ENCODE data around the gene EIF3J. TPM values are rescaled to one million over a fixed set of nuclear protein-coding genes. Genes with fewer than 3 reads are reported as not detected.
"Not testable (repeated sequence)": the region's sequence is repeated elsewhere in the genome, so short reads cannot be mapped to it uniquely, and the experiment has no call there.

EIF3J gene, protein sequence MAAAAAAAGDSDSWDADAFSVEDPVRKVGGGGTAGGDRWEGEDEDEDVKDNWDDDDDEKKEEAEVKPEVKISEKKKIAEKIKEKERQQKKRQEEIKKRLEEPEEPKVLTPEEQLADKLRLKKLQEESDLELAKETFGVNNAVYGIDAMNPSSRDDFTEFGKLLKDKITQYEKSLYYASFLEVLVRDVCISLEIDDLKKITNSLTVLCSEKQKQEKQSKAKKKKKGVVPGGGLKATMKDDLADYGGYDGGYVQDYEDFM
- total RNA-seq, result 63.6 TPM

GRCh38 chr15:44536962-44537734, at the start of gene EIF3J:
EIF3J (plus strand) TSS chr15:44537147; CDS start chr15:44537195, 48 bp downstream.
- DNase-seq (ENCODE audit: low spot score in 2 of 2) (peak; percentile 95), FAIRE-seq (no peak)

DNA sequence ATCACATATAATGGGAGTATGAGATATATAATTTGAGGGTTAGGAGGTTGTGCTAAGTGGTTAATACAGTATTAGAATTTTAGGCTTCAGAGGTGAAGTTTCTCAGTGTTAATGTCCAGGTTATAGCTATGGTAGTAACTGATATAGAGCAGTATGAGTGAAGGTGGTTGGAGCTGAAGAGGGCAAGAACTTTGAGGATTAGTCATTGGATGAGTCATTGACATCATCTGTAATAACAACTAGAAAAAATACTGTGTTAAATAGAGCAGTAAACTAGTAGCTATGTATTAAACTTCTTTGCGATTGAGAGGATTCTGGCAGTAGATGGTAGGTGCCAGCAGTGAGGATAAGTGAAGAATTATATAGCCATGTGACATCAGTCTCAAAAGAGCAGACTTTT, 47.5 kb upstream of the EIF3J start:
- no peak for DNase-seq (ENCODE audit: low spot score in 2 of 2)
- no peak for FAIRE-seq

GRCh38 chr15:44490622-44491021, 46.3 kb upstream of the EIF3J start:
- DNase-seq (ENCODE audit: low spot score in 2 of 2) (no peak), FAIRE-seq (no peak)

- no peak for FAIRE-seq
- DNase-seq (ENCODE audit: low spot score in 2 of 2), result no peak
These were observed 44.9 kb upstream of the EIF3J start for GRCh38 chr15:44492040-44492439.

DNA sequence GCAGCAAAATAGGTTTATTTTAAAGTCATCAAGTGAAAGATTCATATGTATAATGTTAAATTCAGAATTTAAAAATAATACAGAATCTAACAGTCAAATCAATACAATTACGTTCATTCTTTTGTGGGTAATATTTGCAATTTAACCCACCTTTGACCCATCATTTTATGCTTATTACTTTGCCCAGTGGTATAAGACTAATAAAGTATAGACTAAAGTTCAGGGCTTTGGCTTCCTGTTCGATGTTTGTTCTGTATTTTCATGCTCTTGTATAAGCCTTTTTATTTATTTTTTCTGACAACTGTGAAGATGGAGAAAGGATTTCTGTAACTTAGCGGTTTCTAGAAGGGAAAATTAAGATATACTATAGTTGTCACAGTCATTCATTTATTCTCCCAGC, 44.3 kb upstream of the EIF3J start:
- FAIRE-seq, result no peak
- no peak for DNase-seq (ENCODE audit: low spot score in 2 of 2)

- FAIRE-seq, result no peak
- DNase-seq (ENCODE audit: low spot score in 2 of 2), result no peak
These were observed 41.4 kb upstream of the EIF3J start for GRCh38 chr15:44495562-44495961.

- FAIRE-seq (no peak), DNase-seq (ENCODE audit: low spot score in 2 of 2) (no peak)
These were observed 36.4 kb upstream of the EIF3J start for GRCh38 chr15:44500555-44500954.

DNA sequence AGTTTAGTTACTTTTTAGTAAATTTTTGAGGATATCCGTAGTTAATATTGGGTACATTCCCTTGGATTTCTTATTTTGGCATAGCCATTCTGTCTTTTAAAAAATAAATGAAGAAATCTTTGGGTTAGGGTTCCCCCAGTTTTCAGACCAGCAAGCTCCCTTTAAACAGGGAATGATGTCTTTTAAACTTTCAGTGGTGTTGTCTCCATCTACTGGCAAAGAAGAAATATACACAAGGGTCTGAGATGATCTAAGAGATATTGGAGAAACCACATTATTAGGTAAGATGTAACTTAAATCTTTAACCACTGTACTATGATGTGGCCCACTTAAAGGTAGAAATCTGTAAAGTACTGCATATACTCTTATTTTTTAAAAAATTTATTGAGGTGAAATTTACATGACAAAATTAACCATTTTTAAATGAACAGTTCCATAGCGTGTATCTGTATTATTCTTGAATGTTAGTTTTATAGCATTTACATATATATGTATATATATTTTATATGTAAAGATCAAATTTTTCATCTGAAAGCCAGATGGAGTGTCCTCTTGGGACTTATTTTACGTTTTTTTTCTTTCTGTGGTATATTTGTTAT, 35.1 kb upstream of the EIF3J start:
- FAIRE-seq (peak; percentile 75), DNase-seq (ENCODE audit: low spot score in 2 of 2) (peak; percentile 17 to 41)

DNA sequence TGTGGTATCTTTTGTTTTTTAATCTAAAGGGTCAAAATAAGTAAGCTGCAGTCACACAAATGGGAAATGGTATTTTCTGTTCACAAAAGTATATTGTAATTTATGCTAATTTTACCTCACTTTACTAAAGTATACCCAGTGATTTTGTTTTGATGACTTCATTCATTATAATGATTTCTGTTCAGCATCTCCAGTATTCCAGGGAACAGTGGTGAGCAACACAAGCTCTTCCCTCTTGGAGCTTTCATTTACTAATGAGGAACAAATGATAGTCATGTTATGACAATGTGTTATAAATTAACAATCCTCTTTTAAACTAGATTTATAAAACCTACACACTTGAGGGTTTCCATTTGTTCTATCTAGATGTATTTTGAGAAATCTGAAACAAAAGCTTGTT, 20.5 kb upstream of the EIF3J start:
- no peak for FAIRE-seq
- no peak for DNase-seq (ENCODE audit: low spot score in 2 of 2)

GRCh38 chr15:44519537-44519936, 17.4 kb upstream of the EIF3J start:
- FAIRE-seq (peak; percentile 73), DNase-seq (ENCODE audit: low spot score in 2 of 2) (no peak)

DNA sequence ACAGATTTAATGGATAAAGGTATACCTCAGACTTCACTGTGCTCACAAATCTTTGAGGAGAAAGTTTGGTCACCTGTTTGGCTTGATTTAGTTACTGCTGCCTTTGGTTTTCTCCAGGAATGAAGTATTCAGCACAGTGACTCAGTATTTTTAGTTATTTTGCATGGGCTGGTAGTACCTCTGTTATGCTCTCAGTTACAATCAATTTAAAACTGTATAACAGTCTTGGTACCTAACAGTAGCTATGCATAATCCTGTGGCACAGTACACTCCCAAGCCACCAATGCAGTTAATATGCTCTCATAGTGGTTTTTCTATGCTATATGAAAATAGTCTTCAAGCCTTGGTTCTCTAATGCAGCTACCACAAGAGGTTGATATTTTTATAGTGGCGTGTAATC, 11.9 kb upstream of the EIF3J start:
- FAIRE-seq, result no peak

DNA sequence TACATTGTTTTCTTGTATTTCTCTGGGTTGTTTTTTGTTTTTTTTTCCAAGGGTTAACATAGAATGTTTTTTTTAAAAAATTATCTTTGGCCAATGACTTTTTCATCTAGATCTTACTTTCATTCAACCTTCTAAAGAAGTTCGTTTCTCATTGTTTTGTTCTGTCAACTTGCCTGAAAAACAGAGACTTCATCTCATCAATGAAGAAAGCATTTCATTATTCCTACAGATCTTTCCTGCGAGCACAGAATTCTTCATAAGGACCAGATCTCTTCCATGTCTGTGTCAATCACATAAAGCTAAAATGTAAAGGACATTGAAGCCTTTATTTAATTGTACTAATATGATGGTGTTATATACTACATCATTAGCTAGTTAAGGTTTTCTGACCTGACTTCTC, 9.7 kb upstream of the EIF3J start:
- DNase-seq (ENCODE audit: low spot score in 2 of 2) (no peak), FAIRE-seq (peak; percentile 80)

More for the DNA sequence above, 11.9 kb upstream of the EIF3J start:
- no peak for DNase-seq (ENCODE audit: low spot score in 2 of 2)

DNA sequence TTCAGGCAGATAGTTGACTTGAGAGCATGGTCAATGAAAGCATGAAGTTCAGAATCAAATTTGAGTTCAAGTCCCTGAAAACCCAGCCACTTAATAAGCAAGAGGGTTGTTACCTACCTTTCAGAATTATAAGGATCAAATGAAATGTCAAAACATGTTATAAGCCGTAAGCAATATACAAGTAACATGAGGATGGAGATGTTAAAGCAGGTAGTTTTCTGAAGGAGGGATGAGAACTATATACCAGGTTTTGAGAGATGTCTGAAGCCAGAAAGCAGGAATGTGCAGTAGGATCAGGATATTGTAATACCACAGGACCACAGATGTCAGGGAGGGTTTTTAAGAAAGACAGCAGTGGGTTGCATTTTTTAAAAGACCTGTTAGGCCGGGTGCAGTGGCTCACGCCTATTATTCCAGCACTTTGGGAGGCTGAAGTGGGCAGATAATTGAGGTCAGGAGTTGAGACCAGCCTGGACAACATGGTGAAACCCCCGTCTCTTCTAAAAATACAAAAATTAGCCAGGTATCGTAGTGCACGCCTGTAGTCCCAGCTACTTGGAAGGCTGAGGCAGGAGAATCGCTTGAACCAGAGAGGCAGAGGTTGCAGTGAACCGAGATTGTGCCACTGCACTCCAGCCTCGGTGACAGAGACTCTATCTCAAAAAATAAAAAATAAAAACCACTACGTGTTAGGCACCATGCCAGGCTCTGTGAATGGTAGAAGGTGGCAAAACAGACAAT, 6.9 kb upstream of the EIF3J start:
- FAIRE-seq (no peak), DNase-seq (ENCODE audit: low spot score in 2 of 2) (no peak)

DNA sequence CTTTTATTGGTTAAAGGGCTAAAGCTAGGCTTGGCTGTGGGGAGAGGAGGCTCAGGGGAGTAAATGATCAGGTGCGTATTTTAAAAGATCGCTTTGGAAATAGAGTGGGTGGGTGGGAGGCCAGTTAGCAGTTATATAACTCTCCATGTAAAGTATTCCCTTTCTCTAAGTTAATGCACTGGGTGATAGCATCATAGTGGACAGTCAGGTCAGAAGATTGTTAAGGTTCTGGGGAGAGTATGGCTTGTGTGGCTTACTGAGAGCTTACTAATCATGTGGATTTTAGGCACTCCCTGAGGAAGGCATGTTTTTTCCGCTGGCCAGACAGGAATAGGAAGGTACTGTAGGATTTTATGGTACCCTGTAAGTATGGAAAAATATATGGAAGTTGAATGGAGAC, 6.3 kb upstream of the EIF3J start:
- DNase-seq (ENCODE audit: low spot score in 2 of 2), result no peak
- FAIRE-seq, result no peak

DNA sequence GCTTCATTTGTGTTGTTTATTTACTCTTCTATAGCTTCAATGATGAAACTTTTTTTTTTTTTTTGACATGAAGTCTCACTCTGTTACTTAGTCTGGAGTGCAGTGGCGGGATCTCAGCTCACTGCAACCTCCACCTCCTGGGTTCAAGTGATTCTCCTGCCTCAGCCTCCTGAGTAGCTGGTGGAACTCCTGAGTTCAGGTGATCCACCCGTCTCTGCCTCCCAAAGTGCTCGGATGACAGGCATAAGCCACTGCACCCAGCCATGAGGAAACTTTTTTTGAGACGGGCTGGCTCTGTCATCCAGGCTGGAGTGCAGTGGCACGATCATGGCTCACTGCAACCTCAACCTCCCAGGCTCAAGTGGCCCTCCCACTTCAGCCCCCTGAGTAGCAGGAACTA, 4.7 kb upstream of the EIF3J start:
- FAIRE-seq; DNase-seq (ENCODE audit: low spot score in 2 of 2): not testable (repeated sequence)

DNA sequence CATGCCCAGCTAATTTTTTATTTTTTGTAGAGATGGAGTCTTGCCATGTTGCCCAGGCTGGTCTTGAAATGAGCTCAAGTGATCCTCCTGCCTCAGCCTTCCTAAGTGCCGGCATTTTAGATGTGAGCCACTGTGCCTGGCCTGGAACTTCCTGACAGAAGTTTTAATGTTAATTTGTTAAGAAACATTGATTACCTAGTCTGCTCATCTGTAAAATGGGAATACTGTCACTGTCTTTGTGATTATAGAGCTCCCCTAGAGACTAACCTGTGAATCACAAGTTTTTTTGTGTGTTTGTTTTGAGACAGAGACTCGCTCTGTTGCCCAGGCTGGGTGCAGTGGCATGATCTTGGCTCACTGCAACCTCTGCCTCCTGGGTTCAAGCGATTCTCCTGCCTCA, 4.3 kb upstream of the EIF3J start:
- DNase-seq (ENCODE audit: low spot score in 2 of 2) (no peak), FAIRE-seq (no peak)

DNA sequence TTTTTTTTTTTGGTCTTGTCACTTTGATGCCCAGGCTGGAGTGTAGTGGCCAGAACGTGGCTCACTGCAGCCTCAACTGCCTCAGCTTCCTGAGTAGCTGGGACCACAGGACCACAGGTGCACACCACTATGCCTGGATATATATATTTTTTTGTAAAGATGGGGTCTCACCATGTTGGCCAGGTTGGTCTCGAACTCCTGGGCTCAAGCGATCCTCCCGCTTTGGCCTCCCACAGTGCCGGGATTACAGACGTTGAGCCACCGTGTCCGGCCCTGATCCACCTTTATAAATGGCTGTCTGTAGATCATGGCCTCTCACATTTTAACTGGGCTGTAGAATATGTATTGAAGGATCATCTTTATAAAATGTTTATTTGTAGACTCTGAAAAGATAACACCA, 1.9 kb upstream of the EIF3J start:
- no peak for DNase-seq (ENCODE audit: low spot score in 2 of 2)
- FAIRE-seq, result no peak

- no peak for FAIRE-seq
- no peak for DNase-seq (ENCODE audit: low spot score in 2 of 2)
These were observed 1.2 kb upstream of the EIF3J start for GRCh38 chr15:44535523-44536301.

- DNase-seq (ENCODE audit: low spot score in 2 of 2) (peak in 1 of 2 donors; percentile 81), FAIRE-seq (no peak)
These were observed 515 bp upstream of the EIF3J start for GRCh38 chr15:44536302-44536961.

Data from frontal cortex (tissue), 4 donors.